ENCODE measurements around the gene METTL4. TPM values are rescaled to one million over a fixed set of nuclear protein-coding genes. Genes with fewer than 3 reads are reported as not detected.

METTL4 gene
- total and polyA plus RNA-seq, 2 experiments from 2014 or later, result 7.6 to 16.0 TPM

DNA sequence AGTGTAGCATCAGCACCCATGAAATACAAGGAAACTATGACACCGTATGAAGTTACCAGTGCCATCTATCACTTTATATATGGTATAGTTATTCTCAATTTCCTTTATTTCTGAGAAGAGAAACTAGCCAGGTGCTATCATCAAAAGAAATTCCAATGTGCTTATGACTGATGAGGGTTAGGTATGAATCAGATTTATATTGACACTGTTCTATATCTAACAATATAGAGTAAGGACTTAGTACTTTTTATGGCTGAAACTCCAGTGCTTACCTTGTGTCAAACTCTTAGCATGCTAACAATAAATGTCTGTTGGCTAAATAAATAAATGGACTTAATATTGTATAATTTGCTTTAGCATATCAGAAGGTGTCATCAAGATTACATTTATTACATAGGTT, 6.9 kb downstream of the METTL4 start:
- Histone ChIP-seq H2AFZ (no peak overlapping the region), H4K20me1 (ENCODE audit: insufficient read depth, poor library complexity, severe bottlenecking) (no peaks in the 10 kb centered on the region), H3K36me3 (replicated peaks; ENCODE audit: insufficient read depth, low read depth) (no peaks in the 10 kb centered on the region), H3K4me3 (no peak overlapping the region), H3K79me2 (peaks cover 9% of the 10 kb centered on the region), H3K4me2 (no peak overlapping the region), H3K9me3 (ENCODE audit: low read depth) (no peaks in the 10 kb centered on the region), H3K4me1 (ENCODE audit: insufficient read depth) (peaks cover under 1% of the 10 kb centered on the region), H3K9me2 (replicated peaks; ENCODE audit: insufficient read depth) (no peaks in the 10 kb centered on the region), H3K27ac (no peak overlapping the region), H3K27me3 (no peaks in the 10 kb centered on the region)
- DNase-seq (ENCODE audit: low spot score), result no peak
- no peak for TF ChIP-seq EZH2 (IDR thresholded peaks at IDR 0.05; ENCODE audit: borderline replicate concordance)
- TF ChIP-seq, protein P1, sequence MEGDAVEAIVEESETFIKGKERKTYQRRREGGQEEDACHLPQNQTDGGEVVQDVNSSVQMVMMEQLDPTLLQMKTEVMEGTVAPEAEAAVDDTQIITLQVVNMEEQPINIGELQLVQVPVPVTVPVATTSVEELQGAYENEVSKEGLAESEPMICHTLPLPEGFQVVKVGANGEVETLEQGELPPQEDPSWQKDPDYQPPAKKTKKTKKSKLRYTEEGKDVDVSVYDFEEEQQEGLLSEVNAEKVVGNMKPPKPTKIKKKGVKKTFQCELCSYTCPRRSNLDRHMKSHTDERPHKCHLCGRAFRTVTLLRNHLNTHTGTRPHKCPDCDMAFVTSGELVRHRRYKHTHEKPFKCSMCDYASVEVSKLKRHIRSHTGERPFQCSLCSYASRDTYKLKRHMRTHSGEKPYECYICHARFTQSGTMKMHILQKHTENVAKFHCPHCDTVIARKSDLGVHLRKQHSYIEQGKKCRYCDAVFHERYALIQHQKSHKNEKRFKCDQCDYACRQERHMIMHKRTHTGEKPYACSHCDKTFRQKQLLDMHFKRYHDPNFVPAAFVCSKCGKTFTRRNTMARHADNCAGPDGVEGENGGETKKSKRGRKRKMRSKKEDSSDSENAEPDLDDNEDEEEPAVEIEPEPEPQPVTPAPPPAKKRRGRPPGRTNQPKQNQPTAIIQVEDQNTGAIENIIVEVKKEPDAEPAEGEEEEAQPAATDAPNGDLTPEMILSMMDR (IDR thresholded peaks at IDR 0.05; ENCODE audit: poor library complexity), result no peak
- no peak for TF ChIP-seq EZH2phosphoT487 (IDR thresholded peaks at IDR 0.05; ENCODE audit: low read depth, severe bottlenecking, unreplicated experiment)
- WGBS (ENCODE audit: low lambda C conversion rate, missing lambda C conversion rate), result 100% methylated on average over 1 of the region's 1 CpG

- 87% methylated on average over 1 of the region's 1 CpG for WGBS (ENCODE audit: low lambda C conversion rate, missing lambda C conversion rate)
- H4K20me1 ChIP-seq (ENCODE audit: insufficient read depth, poor library complexity, severe bottlenecking), result no peaks in the 10 kb centered on the region
- no peaks in the 10 kb centered on the region for H3K4me1 ChIP-seq (ENCODE audit: insufficient read depth)
- no peak overlapping the region for H2AFZ ChIP-seq
- H3K4me3 ChIP-seq, result no peak overlapping the region
- no peaks in the 10 kb centered on the region for H3K27me3 ChIP-seq
- H3K9me3 ChIP-seq (ENCODE audit: low read depth), result no peaks in the 10 kb centered on the region
- H3K9me2 ChIP-seq (replicated peaks; ENCODE audit: insufficient read depth), result no peaks in the 10 kb centered on the region
- no peaks in the 10 kb centered on the region for H3K36me3 ChIP-seq (replicated peaks; ENCODE audit: insufficient read depth, low read depth)
- H3K27ac ChIP-seq, result no peak overlapping the region
- no peak for DNase-seq (ENCODE audit: low spot score)
- no peak overlapping the region for H3K4me2 ChIP-seq
- H3K79me2 ChIP-seq, result no peaks in the 10 kb centered on the region
- TF ChIP-seq EZH2 (IDR thresholded peaks at IDR 0.05; ENCODE audit: borderline replicate concordance) (no peak), EZH2phosphoT487 (IDR thresholded peaks at IDR 0.05; ENCODE audit: low read depth, severe bottlenecking, unreplicated experiment) (no peak)
- TF ChIP-seq, protein P1 (IDR thresholded peaks at IDR 0.05; ENCODE audit: poor library complexity), result no peak
Observed at GRCh38 chr18:2559249-2559648, 12.1 kb downstream of the METTL4 start.

DNA sequence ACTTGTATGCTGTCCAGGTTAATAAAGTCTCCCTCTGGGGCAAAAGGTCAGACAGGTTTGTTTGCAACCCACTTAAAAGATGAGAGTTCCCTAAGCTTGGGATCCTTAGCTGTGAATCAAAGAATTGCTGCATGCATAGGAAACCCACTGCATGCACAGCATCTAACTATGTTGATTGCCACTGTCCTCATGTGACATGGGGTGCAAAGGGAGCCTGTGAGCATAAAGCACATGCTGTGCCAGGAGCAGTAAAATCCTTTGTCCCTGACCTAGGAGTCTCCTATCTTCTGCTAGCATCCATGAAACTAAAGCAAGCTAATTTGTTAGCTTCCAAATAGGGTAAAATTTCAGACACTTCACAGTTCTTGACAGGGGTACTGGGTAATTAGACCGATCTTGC, 13.8 kb downstream of the METTL4 start:
- Histone ChIP-seq H3K4me3 (no peak overlapping the region), H3K4me1 (ENCODE audit: insufficient read depth) (no peaks in the 10 kb centered on the region), H3K36me3 (replicated peaks; ENCODE audit: insufficient read depth, low read depth) (no peaks in the 10 kb centered on the region), H3K4me2 (no peak overlapping the region), H3K9me2 (replicated peaks; ENCODE audit: insufficient read depth) (no peaks in the 10 kb centered on the region), H2AFZ (no peak overlapping the region), H3K27me3 (no peaks in the 10 kb centered on the region), H3K9me3 (ENCODE audit: low read depth) (no peaks in the 10 kb centered on the region), H4K20me1 (ENCODE audit: insufficient read depth, poor library complexity, severe bottlenecking) (no peaks in the 10 kb centered on the region), H3K79me2 (no peaks in the 10 kb centered on the region), H3K27ac (no peak overlapping the region)
- 0% methylated on average over 1 of the region's 1 CpG for WGBS (ENCODE audit: low lambda C conversion rate, missing lambda C conversion rate)
- no peak for DNase-seq (ENCODE audit: low spot score)
- TF ChIP-seq, protein P1 (IDR thresholded peaks at IDR 0.05; ENCODE audit: poor library complexity), result no peak
- TF ChIP-seq EZH2phosphoT487 (IDR thresholded peaks at IDR 0.05; ENCODE audit: low read depth, severe bottlenecking, unreplicated experiment) (no peak), EZH2 (IDR thresholded peaks at IDR 0.05; ENCODE audit: borderline replicate concordance) (no peak)

- no peaks in the 10 kb centered on the region for H3K9me3 ChIP-seq (ENCODE audit: low read depth)
- WGBS (ENCODE audit: low lambda C conversion rate, missing lambda C conversion rate), result 84% methylated on average over 4 of the region's 4 CpGs
- no peak overlapping the region for H3K27ac ChIP-seq
- H3K36me3 ChIP-seq (replicated peaks; ENCODE audit: insufficient read depth, low read depth), result no peaks in the 10 kb centered on the region
- H3K4me3 ChIP-seq, result no peak overlapping the region
- no peaks in the 10 kb centered on the region for H3K4me1 ChIP-seq (ENCODE audit: insufficient read depth)
- DNase-seq (ENCODE audit: low spot score), result no peak
- no peak overlapping the region for H3K4me2 ChIP-seq
- no peaks in the 10 kb centered on the region for H4K20me1 ChIP-seq (ENCODE audit: insufficient read depth, poor library complexity, severe bottlenecking)
- no peak overlapping the region for H2AFZ ChIP-seq
- H3K9me2 ChIP-seq (replicated peaks; ENCODE audit: insufficient read depth), result no peaks in the 10 kb centered on the region
- TF ChIP-seq EZH2phosphoT487 (IDR thresholded peaks at IDR 0.05; ENCODE audit: low read depth, severe bottlenecking, unreplicated experiment) (no peak), EZH2 (IDR thresholded peaks at IDR 0.05; ENCODE audit: borderline replicate concordance) (no peak)
- TF ChIP-seq, protein P1 (IDR thresholded peaks at IDR 0.05; ENCODE audit: poor library complexity), result no peak
- H3K27me3 ChIP-seq, result no peaks in the 10 kb centered on the region
- H3K79me2 ChIP-seq, result no peaks in the 10 kb centered on the region
Observed at GRCh38 chr18:2555895-2556294, 15.4 kb downstream of the METTL4 start.
